Measurements from ENCODE around the gene CDK11B.

Gene CDK11B

DNA sequence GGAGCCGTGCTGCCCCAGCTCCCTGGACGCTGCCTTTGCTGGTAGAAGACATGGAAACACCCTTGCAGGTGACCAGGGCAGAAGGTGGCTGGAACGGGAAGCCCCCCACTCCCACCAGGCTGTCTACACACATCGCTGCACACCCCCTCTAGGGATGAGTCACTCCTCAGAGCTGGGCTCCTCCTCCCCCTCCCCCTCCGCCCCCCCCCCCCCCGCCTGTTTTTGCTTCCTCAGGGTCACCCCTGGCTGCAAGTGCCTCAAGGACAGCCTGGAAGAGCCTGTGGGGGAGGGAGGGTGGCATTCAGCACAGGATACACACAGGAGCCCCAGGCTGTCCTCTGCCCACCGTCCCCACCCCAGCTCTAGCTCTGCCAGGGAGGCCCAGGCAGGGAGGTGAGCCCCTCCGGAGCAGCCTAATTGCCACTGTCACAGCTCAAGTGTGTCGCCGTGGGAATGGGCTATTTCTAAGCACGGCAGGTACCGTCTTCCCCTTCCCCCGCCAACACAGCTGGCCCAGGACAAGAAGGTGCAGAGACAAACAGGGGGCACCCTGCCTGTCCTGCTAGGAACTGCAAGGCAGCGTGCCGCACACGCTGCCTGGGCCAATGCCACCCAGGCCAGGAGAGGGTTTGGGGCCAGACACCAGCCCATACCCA lies 61.4 kb downstream of the CDK11B start:
- DNase-seq, result peak; percentile 25

DNA sequence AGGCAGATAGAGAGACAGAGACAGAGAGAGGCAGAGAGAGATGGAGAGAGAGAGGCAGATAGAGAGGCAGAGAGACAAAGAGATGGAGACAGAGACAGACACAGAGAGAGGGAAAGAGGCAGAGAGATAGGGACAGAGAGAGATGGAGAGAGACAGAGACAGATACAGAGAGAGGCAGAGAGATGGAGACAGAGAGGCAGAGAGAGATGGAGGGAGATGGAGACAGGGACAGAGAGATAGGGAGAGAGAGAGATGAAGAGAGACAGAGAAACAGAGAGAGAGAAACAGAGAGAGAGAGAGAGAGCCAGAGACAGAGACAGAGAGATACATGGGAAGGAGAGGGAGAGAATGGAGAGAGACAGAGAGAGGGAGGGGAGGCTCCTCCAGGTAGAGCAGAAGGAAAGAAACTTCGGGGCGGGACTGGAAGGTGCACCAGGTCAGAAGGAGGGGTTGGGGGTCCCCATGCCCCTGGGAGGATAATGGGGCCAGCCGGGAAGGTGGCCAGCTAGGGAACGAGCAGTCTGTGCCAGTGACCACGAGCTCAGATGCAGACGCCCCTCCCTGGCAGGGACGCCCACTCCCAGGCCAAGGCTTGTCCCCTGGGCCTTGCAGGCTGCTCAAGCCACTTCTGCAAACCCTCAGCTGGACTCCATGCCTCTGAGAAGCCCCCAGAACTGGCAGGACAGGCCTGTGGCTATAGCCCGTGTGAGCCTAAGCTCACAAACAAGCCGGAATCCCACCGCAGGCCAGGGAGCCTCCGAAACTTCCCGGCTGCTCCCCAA lies 62.1 kb downstream of the CDK11B start:
- peak; percentile 43 for DNase-seq

DNA sequence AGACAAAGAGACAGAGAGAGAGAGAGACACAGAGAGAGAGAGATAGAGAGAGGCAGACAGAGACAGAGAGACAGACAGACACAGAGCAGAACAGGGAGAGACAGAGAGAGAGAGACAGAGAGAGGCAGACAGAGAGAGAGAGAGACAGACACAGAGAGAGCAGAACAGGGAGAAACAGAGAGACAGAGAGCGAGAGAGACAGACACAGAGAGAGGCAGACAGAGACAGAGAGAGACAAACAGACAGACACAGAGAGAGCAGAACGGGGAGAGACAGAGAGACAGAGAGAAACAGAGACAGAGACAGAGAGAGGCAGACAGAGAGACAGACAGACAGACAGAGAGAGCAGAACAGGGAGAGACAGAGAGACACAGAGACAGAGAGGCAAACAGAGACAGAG lies 63.5 kb downstream of the CDK11B start:
- DNase-seq, result peak; percentile 5

DNA sequence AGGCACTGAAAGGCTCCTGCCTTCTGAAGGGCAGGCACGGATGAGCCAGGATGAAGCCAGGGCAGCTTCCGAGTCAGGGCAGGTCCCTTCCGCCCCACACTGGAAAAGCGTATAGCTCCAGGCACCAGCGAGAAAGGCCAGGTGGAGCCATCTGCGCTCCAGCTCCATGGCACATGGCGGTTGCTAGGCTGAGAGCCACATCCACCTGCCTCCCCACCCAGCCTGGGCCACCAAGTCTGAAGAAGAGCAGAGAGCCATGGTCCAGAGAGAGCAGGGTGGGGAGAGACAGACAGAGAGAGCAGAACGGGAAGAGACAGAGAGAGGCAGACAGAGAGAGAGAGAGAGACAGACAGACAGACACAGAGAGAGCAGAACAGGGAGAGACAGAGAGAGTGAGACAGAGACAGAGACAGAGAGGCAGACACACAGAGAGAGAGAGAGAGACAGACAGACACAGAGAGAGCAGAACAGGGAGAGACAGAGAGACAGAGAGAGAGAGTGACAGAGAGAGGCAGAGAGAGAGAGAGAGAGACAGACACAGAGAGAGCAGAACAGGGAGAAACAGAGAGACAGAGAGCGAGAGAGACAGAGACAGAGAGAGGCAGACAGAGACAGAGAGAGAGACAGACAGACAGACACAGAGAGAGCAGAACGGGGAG lies 64.1 kb downstream of the CDK11B start:
- peak; percentile 32 for DNase-seq

DNA sequence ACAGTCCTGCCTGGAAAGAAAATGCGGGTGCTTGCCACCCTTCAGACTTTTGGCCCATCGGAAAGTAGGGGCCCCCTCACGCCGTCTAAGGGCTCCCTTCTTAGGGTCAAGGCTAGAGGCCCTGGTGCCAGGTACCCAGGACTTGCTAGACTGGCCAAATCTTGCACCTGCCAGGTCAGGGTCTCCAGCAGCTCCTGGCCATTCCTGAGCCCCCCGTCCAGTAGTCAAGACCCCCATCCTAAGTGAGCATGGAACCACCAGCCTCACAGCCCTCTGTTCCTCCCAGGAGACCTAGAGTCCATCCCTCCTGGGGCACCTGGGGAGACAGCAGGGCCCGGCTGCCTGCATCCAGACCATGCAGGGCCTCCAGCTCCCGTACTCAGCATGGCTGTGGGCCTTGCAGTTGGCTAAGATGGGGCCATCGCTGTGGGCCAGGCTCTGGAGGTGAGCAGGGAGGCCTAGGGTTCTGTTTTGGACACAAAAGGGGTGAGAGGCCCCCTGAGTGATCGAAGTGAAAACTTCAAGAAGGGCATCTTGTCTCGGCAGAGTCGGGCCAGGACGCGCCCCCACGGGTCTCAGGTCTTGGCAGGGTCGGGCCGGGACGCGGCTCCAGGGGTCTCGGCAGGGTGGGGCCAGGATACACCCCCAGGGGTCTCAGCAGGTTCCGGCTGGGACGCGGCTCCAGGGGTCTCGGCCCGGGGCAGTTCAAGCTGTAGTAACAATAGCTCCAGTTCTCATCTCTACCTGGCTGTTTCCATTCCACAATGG lies 64.8 kb downstream of the CDK11B start:
- DNase-seq, result peak; percentile 9

DNA sequence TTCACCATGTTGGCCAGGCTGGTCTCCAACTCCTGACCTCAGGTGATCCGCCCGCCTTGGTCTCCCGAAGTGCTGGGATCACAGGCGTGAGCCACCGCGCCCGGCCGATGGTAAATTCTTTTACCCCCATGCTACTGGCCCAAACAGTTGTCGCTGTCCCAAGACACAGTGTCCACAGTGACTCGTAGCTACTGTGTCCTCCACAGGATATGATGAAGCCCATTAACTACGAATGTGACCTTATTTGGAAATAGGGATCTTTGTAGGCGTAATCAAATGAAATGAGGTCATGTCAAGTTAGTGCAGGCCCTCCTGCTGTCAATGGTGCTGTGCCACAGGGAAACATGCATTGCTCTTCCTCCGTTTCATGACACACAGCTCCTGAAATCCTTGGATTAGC lies 67.4 kb downstream of the CDK11B start:
- no peak for DNase-seq
